HEK293 (cell line): ENCODE measurements around the gene LMO3.

Experiments
- ZBTB11 ChIP-seq: fragments of 450-650 bp; formaldehyde crosslinking; conservative IDR thresholded peaks from 2 replicates; pipeline ENCODE4 v1.5.1; 2016; ENCODE audit warnings: low read depth, missing biosample characterization, missing genetic modification characterization
- ZNF148 ChIP-seq: fragments of 450-650 bp; formaldehyde crosslinking; IDR thresholded peaks from 2 replicates; pipeline ENCODE4 v1.5.0; 2017; ENCODE audit warnings: missing biosample characterization, missing genetic modification characterization, borderline replicate concordance
- ZNF221 ChIP-seq: fragments of 450-650 bp; formaldehyde crosslinking; IDR thresholded peaks from 2 replicates; pipeline ENCODE4 v1.5.1; 2017; ENCODE audit warnings: missing biosample characterization, missing genetic modification characterization, borderline replicate concordance
- ZNF777 ChIP-seq: fragments of 450-650 bp; formaldehyde crosslinking; IDR thresholded peaks from 2 replicates; pipeline ENCODE4 v1.5.1; 2017; ENCODE audit warnings: missing biosample characterization, missing genetic modification characterization, borderline replicate concordance

- no peak for TF ChIP-seq ZNF148 (tag by site-specific recombination)
- no peak for TF ChIP-seq ZNF777 (tag by site-specific recombination)
- TF ChIP-seq ZNF221 (tag by site-specific recombination) = no peak
- TF ChIP-seq ZBTB11 (tag by site-specific recombination) = no peak
Observed at GRCh38 chr12:16506394-16506793, 99.6 kb downstream of the LMO3 start.
